ENCODE data around the gene CASS4.

CASS4 gene

GRCh38 chr20:56440346-56441007 is 28.4 kb downstream of the CASS4 start:
- TF ChIP-seq CTCF (IDR thresholded peaks at IDR 0.05; ENCODE audit: low read depth, low read length, missing control alignments): no peak
- DNase-seq (ENCODE audit: extremely low read depth, low read depth): no peak
- H3K4me3 ChIP-seq (replicated peaks; ENCODE audit: low read depth, low read length): no peak overlapping the region

- no peak for TF ChIP-seq CTCF (IDR thresholded peaks at IDR 0.05; ENCODE audit: low read depth, low read length, missing control alignments)
- H3K4me3 ChIP-seq (replicated peaks; ENCODE audit: low read depth, low read length): no peak overlapping the region
- no peak for DNase-seq (ENCODE audit: extremely low read depth, low read depth)
Observed at GRCh38 chr20:56442389-56443365, 30.6 kb downstream of the CASS4 start.

- no peak for TF ChIP-seq CTCF (IDR thresholded peaks at IDR 0.05; ENCODE audit: low read depth, low read length, missing control alignments)
- DNase-seq (ENCODE audit: extremely low read depth, low read depth): no peak
- H3K4me3 ChIP-seq (replicated peaks; ENCODE audit: low read depth, low read length): no peak overlapping the region
Observed at GRCh38 chr20:56443654-56444540, 31.8 kb downstream of the CASS4 start.

GRCh38 chr20:56445130-56445529 is 33.1 kb downstream of the CASS4 start:
- DNase-seq (ENCODE audit: extremely low read depth, low read depth): no peak
- no peak overlapping the region for H3K4me3 ChIP-seq (replicated peaks; ENCODE audit: low read depth, low read length)
- no peak for TF ChIP-seq CTCF (IDR thresholded peaks at IDR 0.05; ENCODE audit: low read depth, low read length, missing control alignments)

- TF ChIP-seq CTCF (IDR thresholded peaks at IDR 0.05; ENCODE audit: low read depth, low read length, missing control alignments): no peak
- no peak overlapping the region for H3K4me3 ChIP-seq (replicated peaks; ENCODE audit: low read depth, low read length)
- no peak for DNase-seq (ENCODE audit: extremely low read depth, low read depth)
Observed at GRCh38 chr20:56445540-56445939, 33.5 kb downstream of the CASS4 start.

- DNase-seq (ENCODE audit: extremely low read depth, low read depth): no peak
- no peak overlapping the region for H3K4me3 ChIP-seq (replicated peaks; ENCODE audit: low read depth, low read length)
- TF ChIP-seq CTCF (IDR thresholded peaks at IDR 0.05; ENCODE audit: low read depth, low read length, missing control alignments): no peak
Observed at GRCh38 chr20:56447227-56447626, 35.2 kb downstream of the CASS4 start.

Measured in HFF-Myc (cell line).